Measurements from ENCODE around the gene PLCL2. TPM values are rescaled to one million over a fixed set of nuclear protein-coding genes. Genes with fewer than 3 reads are reported as not detected.

The PLCL2 gene
- total and polyA plus RNA-seq, 7 donors: 8.0 to 12.6 (median 11.6) TPM

DNA sequence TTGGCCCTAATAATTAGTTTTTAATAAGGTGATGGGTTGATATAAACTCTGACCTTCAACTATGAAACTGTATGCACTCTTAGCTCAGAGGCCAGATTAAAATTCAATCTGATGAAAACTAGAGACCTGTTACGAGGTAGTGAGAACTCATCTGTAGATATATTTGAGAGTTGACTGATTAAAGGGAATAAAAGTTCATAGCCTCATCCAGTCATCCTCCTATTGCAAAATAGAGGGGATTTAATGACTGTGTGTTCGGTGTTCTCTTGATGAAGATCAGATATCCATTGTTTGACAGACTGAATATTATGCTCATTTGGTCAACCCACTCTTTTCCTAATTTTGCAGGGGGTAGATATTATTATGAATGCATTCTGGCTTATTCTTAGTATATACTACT is 23.3 kb upstream of the PLCL2 start:
- H3K36me3 ChIP-seq: no peaks in the 10 kb centered on the region
- no peak for DNase-seq
- 89 to 92% methylated on average over 2 of the region's 2 CpGs for WGBS, 2 donors
- intact Hi-C loops (cut with DNase I): no loop called here
- H3K4me3 ChIP-seq: no peak overlapping the region
- TF ChIP-seq POLR2A (IDR thresholded peaks at IDR 0.05) (no peak), POLR2AphosphoS5 (IDR thresholded peaks at IDR 0.05) (no peak), EP300 (IDR thresholded peaks at IDR 0.05) (no peak)
- TF ChIP-seq, protein P1, sequence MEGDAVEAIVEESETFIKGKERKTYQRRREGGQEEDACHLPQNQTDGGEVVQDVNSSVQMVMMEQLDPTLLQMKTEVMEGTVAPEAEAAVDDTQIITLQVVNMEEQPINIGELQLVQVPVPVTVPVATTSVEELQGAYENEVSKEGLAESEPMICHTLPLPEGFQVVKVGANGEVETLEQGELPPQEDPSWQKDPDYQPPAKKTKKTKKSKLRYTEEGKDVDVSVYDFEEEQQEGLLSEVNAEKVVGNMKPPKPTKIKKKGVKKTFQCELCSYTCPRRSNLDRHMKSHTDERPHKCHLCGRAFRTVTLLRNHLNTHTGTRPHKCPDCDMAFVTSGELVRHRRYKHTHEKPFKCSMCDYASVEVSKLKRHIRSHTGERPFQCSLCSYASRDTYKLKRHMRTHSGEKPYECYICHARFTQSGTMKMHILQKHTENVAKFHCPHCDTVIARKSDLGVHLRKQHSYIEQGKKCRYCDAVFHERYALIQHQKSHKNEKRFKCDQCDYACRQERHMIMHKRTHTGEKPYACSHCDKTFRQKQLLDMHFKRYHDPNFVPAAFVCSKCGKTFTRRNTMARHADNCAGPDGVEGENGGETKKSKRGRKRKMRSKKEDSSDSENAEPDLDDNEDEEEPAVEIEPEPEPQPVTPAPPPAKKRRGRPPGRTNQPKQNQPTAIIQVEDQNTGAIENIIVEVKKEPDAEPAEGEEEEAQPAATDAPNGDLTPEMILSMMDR (IDR thresholded peaks at IDR 0.05): no peak
- H3K27me3 ChIP-seq: no peaks in the 10 kb centered on the region
- no peaks in the 10 kb centered on the region for H3K9me3 ChIP-seq
- no peaks in the 10 kb centered on the region for H3K4me1 ChIP-seq
- H3K27ac ChIP-seq: no peak overlapping the region

DNA sequence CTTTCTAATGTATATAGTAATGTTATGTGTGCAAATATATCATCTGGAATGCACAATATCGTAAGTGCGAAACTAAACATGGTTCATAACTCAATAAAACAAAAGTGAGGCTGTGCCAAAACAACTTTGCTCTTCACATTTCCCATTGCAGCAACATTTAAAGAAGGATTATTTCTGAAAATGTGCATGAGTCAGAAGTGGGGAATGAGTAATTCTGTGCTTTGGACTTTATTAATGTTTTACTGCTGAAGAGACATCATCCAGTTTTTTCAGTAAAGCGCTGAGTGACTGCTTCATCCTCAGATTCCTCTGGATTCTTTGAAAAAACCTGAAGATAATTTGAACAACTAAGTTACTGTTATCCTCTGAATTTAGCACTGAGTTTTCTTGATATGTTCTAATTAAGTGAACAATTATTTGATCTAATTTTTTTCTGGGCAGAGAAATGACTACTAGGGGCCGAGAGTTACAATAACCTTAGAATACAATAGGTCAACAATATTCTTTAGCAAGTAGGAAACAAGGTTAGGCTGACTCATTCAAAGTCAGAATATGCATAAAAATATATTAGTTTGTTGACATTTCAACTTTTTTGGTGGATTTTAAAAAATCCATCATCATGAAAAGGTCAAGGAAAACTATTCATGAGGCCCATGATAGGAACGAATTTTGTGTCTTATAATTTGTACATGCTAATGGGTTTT is 20.0 kb upstream of the PLCL2 start:
- Histone ChIP-seq H3K4me1 (no peaks in the 10 kb centered on the region), H3K9me3 (no peaks in the 10 kb centered on the region), H3K4me3 (no peak overlapping the region), H3K27me3 (no peaks in the 10 kb centered on the region), H3K36me3 (no peaks in the 10 kb centered on the region), H3K27ac (no peak overlapping the region)
- DNase-seq: no peak
- TF ChIP-seq, protein P1 (IDR thresholded peaks at IDR 0.05): no peak
- no peak for TF ChIP-seq POLR2AphosphoS5 (IDR thresholded peaks at IDR 0.05)
- TF ChIP-seq EP300 (IDR thresholded peaks at IDR 0.05): no peak
- TF ChIP-seq POLR2A (IDR thresholded peaks at IDR 0.05): no peak
- WGBS, 2 donors: 79 to 83% methylated on average over 5 of the region's 5 CpGs
- intact Hi-C loops (cut with DNase I): no loop called here

DNA sequence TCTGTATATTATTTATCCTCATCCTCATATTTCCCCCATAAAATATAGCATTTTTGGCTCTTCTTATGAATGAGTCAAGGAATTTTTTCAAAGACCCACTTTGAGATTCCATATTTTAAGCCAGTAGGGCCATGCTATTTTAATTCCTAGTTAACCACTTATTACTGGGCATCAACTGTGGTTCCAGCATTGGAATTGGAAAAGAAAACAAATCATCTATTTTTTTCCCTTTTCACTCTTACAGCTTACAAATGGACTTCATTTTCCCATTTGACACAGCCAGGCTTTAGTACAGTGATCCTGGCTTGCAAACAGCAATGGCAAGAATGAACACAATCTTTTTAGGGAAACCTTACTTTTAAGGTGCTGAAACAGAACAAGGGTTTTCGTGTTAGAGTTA is 19.4 kb upstream of the PLCL2 start:
- H3K36me3 ChIP-seq: no peaks in the 10 kb centered on the region
- H3K4me1 ChIP-seq: no peaks in the 10 kb centered on the region
- no peak overlapping the region for H3K4me3 ChIP-seq
- WGBS, 2 donors: 92% methylated on average over 1 of the region's 1 CpG
- H3K27me3 ChIP-seq: no peaks in the 10 kb centered on the region
- no peak overlapping the region for H3K27ac ChIP-seq
- TF ChIP-seq EP300 (IDR thresholded peaks at IDR 0.05): no peak
- TF ChIP-seq, protein P1 (IDR thresholded peaks at IDR 0.05): no peak
- TF ChIP-seq POLR2AphosphoS5 (IDR thresholded peaks at IDR 0.05): no peak
- TF ChIP-seq POLR2A (IDR thresholded peaks at IDR 0.05): no peak
- intact Hi-C loops (cut with DNase I): no loop called here
- H3K9me3 ChIP-seq: no peaks in the 10 kb centered on the region
- no peak for DNase-seq

DNA sequence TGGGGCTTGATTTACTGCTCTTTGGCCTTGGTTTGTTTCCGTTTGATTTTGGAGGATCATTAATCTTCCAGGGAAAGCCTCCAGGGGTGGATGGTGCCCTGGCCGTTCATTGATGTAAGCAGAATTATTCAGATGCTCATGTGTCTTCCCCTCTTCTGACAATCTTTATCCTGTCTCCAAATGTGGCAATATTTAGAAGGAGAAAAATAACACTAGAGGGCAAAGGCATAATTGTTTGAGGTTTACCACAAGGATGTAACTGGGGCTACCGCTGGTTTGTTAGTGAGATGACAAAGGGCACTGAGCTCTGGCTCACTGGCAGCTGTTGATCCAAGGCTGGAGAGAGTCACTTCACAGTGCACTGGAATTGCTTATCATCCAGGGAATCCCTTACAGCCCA is 18.2 kb upstream of the PLCL2 start:
- no peaks in the 10 kb centered on the region for H3K36me3 ChIP-seq
- TF ChIP-seq, protein P1 (IDR thresholded peaks at IDR 0.05): no peak
- no peak for TF ChIP-seq POLR2A (IDR thresholded peaks at IDR 0.05)
- TF ChIP-seq EP300 (IDR thresholded peaks at IDR 0.05): no peak
- TF ChIP-seq POLR2AphosphoS5 (IDR thresholded peaks at IDR 0.05): no peak
- H3K27ac ChIP-seq: no peak overlapping the region
- no peak for DNase-seq
- H3K27me3 ChIP-seq: no peaks in the 10 kb centered on the region
- WGBS, 2 donors: 22 to 31% methylated on average over 3 of the region's 3 CpGs
- no peaks in the 10 kb centered on the region for H3K9me3 ChIP-seq
- intact Hi-C loops (cut with DNase I): no loop called here
- H3K4me1 ChIP-seq: no peaks in the 10 kb centered on the region
- H3K4me3 ChIP-seq: no peak overlapping the region

DNA sequence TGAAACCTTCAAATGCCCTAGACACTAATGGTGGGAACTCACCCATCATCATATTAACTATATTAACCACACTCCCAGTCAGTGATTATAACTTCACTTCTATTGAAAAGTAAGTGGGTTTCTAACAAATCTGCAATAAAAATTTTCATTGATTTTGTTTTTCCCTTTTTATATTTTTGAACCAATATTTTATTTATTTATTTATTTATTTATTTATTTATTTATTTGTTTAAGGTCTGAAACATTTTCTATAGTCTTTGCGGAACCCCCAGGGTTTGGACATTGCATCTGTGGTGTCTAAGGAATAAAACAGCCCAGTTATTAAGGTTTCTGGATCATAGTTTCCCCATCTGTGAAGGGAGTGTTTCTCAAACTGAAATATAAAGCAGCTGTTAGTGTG is 16.2 kb upstream of the PLCL2 start:
- H3K36me3 ChIP-seq: no peaks in the 10 kb centered on the region

More for the DNA sequence above, 16.2 kb upstream of the PLCL2 start:
- no peaks in the 10 kb centered on the region for H3K4me1 ChIP-seq
- H3K4me3 ChIP-seq: no peak overlapping the region
- DNase-seq: no peak
- 97 to 100% methylated on average over 1 of the region's 1 CpG for WGBS, 2 donors
- H3K27ac ChIP-seq: no peak overlapping the region
- no peaks in the 10 kb centered on the region for H3K27me3 ChIP-seq
- TF ChIP-seq EP300 (IDR thresholded peaks at IDR 0.05): no peak
- TF ChIP-seq, protein P1 (IDR thresholded peaks at IDR 0.05): no peak
- TF ChIP-seq POLR2A (IDR thresholded peaks at IDR 0.05): no peak
- TF ChIP-seq POLR2AphosphoS5 (IDR thresholded peaks at IDR 0.05): no peak
- intact Hi-C loops (cut with DNase I): no loop called here
- H3K9me3 ChIP-seq: no peaks in the 10 kb centered on the region
